HCT116 (cell line): Measurements from ENCODE around the gene IL31. TPM values are rescaled to one million over a fixed set of nuclear protein-coding genes. Genes with fewer than 3 reads are reported as not detected.

Experiments
- ATAC-seq: fragments of 200-7000 bp; cut with Tn5 transposase; 2 replicates; pipeline ENCODE4 v1.9.1; 2020; ENCODE audit warnings: mild to moderate bottlenecking, moderate library complexity
- BruUV-seq: library from RNA; stranded (reverse); fragments of 400-500 nt; replicated peaks from 2 replicates; lab custom pipeline; 2021; lab: Mats Ljungman, UMichigan
- CTCF ChIA-PET: fragments of 300-600 bp; sonication (Branson Sonifier 250); formaldehyde crosslinking; loops from one replicate; lab custom pipeline; 2021; ENCODE audit warnings: antibody characterized with exemption; lab: Charles Lee
- POLR2A ChIA-PET: fragments of 300-600, 350-600 bp; sonication (Branson Sonifier 250); formaldehyde crosslinking; loops from one replicate; lab custom pipeline; 2021; ENCODE audit warnings: antibody characterized with exemption; lab: Charles Lee
- RAD21 ChIA-PET, 2 experiments: fragments of 300-600 bp; sonication (Branson Sonifier 250); formaldehyde crosslinking; loops; one replicate each; lab custom pipeline; 2023; ENCODE audit warnings: low total read pairs in 2 of 2; ENCODE audit not compliant: uncharacterized antibody in 2 of 2, unreplicated experiment in 2 of 2, low non-redundant PET in 1 of 2; lab: Charles Lee
- DNase-seq: peaks from one replicate; pipeline ENCODE4 v3.0.0-alpha.2; 2010; ENCODE audit warnings: low read depth, low spot score
- H2AFZ ChIP-seq: fragments of 200-600 bp; shearing (Covaris generic), sonication (generic); 2 replicates; pipeline ENCODE4 v1.6.1; 2017; ENCODE audit warnings: low read depth, mixed run types, mixed read lengths, antibody characterized with exemption, low read length; ENCODE audit not compliant: poor library complexity, severe bottlenecking
- H3K27ac ChIP-seq: 2 replicates; pipeline ENCODE4 v1.5.1; 2012; ENCODE audit warnings: low read depth, low read length
- H3K27me3 ChIP-seq: fragments of 200-600 bp; sonication (generic); 2 replicates; pipeline ENCODE4 v1.6.1; 2016; ENCODE audit warnings: mixed run types, low read length, mixed read lengths; ENCODE audit not compliant: insufficient read depth
- H3K36me3 ChIP-seq, 2 experiments: fragments of 200-500 bp in 1 of 2; fragments of 200-600 bp in 1 of 2; sonication (Bioruptor generic) in 1 of 2; sonication (generic) in 1 of 2; 2 replicates each; pipeline versions ENCODE4 v1.5.1 to v1.6.1; 2014 to 2016; ENCODE audit warnings: low read length in 2 of 2, inconsistent platforms in 1 of 2, mixed read lengths in 1 of 2, mixed run types in 1 of 2; ENCODE audit not compliant: insufficient read depth in 2 of 2, control insufficient read depth in 1 of 2
- H3K4me1 ChIP-seq, 2 experiments: fragments of 200-600 bp in 1 of 2; sonication (generic) in 1 of 2; 2 replicates each; pipeline versions ENCODE4 v1.5.1 to v1.6.1; 2012 to 2017; ENCODE audit warnings: low read length in 2 of 2, inconsistent platforms in 1 of 2, mild to moderate bottlenecking in 1 of 2, mixed read lengths in 1 of 2, mixed run types in 1 of 2, moderate library complexity in 1 of 2; ENCODE audit not compliant: insufficient read depth in 2 of 2, control insufficient read depth in 1 of 2
- H3K4me2 ChIP-seq: fragments of 200-600 bp; sonication (generic); 2 replicates; pipeline ENCODE4 v1.6.1; 2017; ENCODE audit warnings: mixed run types, low read length, mixed read lengths
- H3K4me3 ChIP-seq, 2 experiments: fragments of 200-600 bp in 1 of 2; sonication (generic) in 1 of 2; replicated peaks in 1 of 2; 2 replicates each; pipeline ENCODE4 v1.5.1; 2011 to 2016; ENCODE audit warnings: low read length in 2 of 2, control low read depth in 1 of 2, low read depth in 1 of 2, mild to moderate bottlenecking in 1 of 2, mixed read lengths in 1 of 2, mixed run types in 1 of 2
- H3K79me2 ChIP-seq: fragments of 200-600 bp; sonication (generic); 2 replicates; pipeline ENCODE4 v1.6.1; 2017; ENCODE audit warnings: mild to moderate bottlenecking, mixed run types, low read length, moderate library complexity, mixed read lengths; ENCODE audit not compliant: insufficient read depth
- H3K9ac ChIP-seq: fragments of 200-600 bp; sonication (generic); 2 replicates; pipeline ENCODE4 v1.6.1; 2016; ENCODE audit warnings: low read length, mixed read lengths
- H3K9me2 ChIP-seq: fragments of 200-600 bp; sonication (generic), shearing (Covaris generic); 2 replicates; pipeline ENCODE4 v1.6.1; 2017; ENCODE audit warnings: mixed run types, mild to moderate bottlenecking, moderate library complexity; ENCODE audit not compliant: insufficient read depth
- H3K9me3 ChIP-seq, 2 experiments: fragments of 200-500 bp in 1 of 2; fragments of 200-600 bp in 1 of 2; sonication (Bioruptor generic) in 1 of 2; sonication (generic) in 1 of 2; 2 replicates each; pipeline ENCODE4 v1.6.1; 2014 to 2017; ENCODE audit warnings: low read length in 2 of 2, mixed read lengths in 2 of 2, inconsistent platforms in 1 of 2, low read depth in 1 of 2, mild to moderate bottlenecking in 1 of 2, mixed run types in 1 of 2, moderate library complexity in 1 of 2; ENCODE audit not compliant: control insufficient read depth in 1 of 2, insufficient read depth in 1 of 2
- H4K20me1 ChIP-seq: fragments of 200-600 bp; sonication (generic), shearing (Covaris generic); 2 replicates; pipeline ENCODE4 v1.6.1; 2017; ENCODE audit warnings: mixed run types, mild to moderate bottlenecking, moderate library complexity; ENCODE audit not compliant: insufficient read depth
- CBX3 ChIP-seq: IDR thresholded peaks from 2 replicates; pipeline ENCODE4 v1.6.1; 2012; ENCODE audit warnings: low read depth
- EGR1 ChIP-seq: IDR thresholded peaks from 2 replicates; pipeline ENCODE4 v1.6.1; 2012; ENCODE audit warnings: low read depth
- ELF1 ChIP-seq: IDR thresholded peaks from 2 replicates; pipeline ENCODE4 v1.6.1; 2012; ENCODE audit warnings: low read depth, borderline replicate concordance
- EZH2 ChIP-seq: fragments of 200-600 bp; sonication (generic); IDR thresholded peaks from 2 replicates; pipeline ENCODE4 v1.6.1; 2017; ENCODE audit warnings: antibody characterized with exemption, mixed run types
- EZH2phosphoT487 ChIP-seq: fragments of 200-600 bp; IDR thresholded peaks from 2 replicates; pipeline ENCODE4 v1.6.1; 2018; ENCODE audit warnings: antibody characterized with exemption, borderline replicate concordance
- FOSL1 ChIP-seq: IDR thresholded peaks from 2 replicates; pipeline ENCODE4 v1.6.1; 2012; ENCODE audit warnings: low read depth
- POLR2A ChIP-seq: IDR thresholded peaks from 2 replicates; pipeline ENCODE4 v1.7.0; 2011; ENCODE audit warnings: borderline replicate concordance; ENCODE audit not compliant: insufficient read depth, insufficient read length; ENCODE audit errors: extremely low read depth
- RAD21 ChIP-seq: IDR thresholded peaks from 2 replicates; pipeline ENCODE4 v1.6.1; 2012; ENCODE audit warnings: low read depth, mild to moderate bottlenecking
- SIN3A ChIP-seq: IDR thresholded peaks from 2 replicates; pipeline ENCODE4 v1.6.1; 2012; ENCODE audit warnings: low read depth
- SP1 ChIP-seq: IDR thresholded peaks from 2 replicates; pipeline ENCODE4 v1.6.1; 2012; ENCODE audit warnings: low read depth
- TCF7L2 ChIP-seq: IDR thresholded peaks from 2 replicates; pipeline ENCODE4 v1.7.0; 2011; ENCODE audit warnings: borderline replicate concordance, inconsistent platforms; ENCODE audit not compliant: insufficient read depth, insufficient read length; ENCODE audit errors: extremely low read depth
- YY1 ChIP-seq: IDR thresholded peaks from 2 replicates; pipeline ENCODE4 v1.6.1; 2011; ENCODE audit warnings: low read length, low read depth, moderate library complexity, mild to moderate bottlenecking; ENCODE audit not compliant: insufficient replicate concordance; ENCODE audit errors: extremely low read depth
- ZFX ChIP-seq: fragments of 450-650 bp; IDR thresholded peaks from 2 replicates; pipeline ENCODE4 v1.6.1; 2017
- intact Hi-C: fragments of 100-400 bp; cut with micrococcal nuclease; formaldehyde crosslinking; loops from 2 replicates; pipeline ENCODE4 v1.10.0; 2022
- total RNA-seq: library from RNA; stranded (reverse); gene quantifications from one replicate; pipeline ENCODE4 v1.2.1, GENCODE V29; 2021; ENCODE audit not compliant: unreplicated experiment
- TF ChIP-seq, protein P1 (sequence below): IDR thresholded peaks from 2 replicates; pipeline ENCODE4 v1.6.1; 2012
- TF ChIP-seq, protein P2 (sequence below): IDR thresholded peaks from 2 replicates; pipeline ENCODE4 v1.6.1; 2011; ENCODE audit warnings: mild to moderate bottlenecking, low read length, moderate library complexity; ENCODE audit not compliant: insufficient replicate concordance; ENCODE audit errors: extremely low read depth
- TF ChIP-seq, protein P3 (sequence below), 3 experiments: fragments of 200-600 bp in 1 of 3; sonication (generic) in 1 of 3; IDR thresholded peaks in 2 of 3; conservative IDR thresholded peaks in 1 of 3; 2 replicates each; pipeline ENCODE4 v1.5.1; 2012 to 2017; ENCODE audit warnings: low read depth in 2 of 3, low read length in 2 of 3, antibody characterized with exemption in 1 of 3, borderline replicate concordance in 1 of 3, control low read depth in 1 of 3, mild to moderate bottlenecking in 1 of 3, mixed read lengths in 1 of 3, mixed run types in 1 of 3, moderate library complexity in 1 of 3; ENCODE audit not compliant: insufficient read depth in 1 of 3
- TF ChIP-seq, protein P4 (sequence below): IDR thresholded peaks from 2 replicates; pipeline ENCODE4 v1.6.1; 2012

IL31 gene
- total RNA-seq, 1 experiment from 2014 or later, result not detected

DNA sequence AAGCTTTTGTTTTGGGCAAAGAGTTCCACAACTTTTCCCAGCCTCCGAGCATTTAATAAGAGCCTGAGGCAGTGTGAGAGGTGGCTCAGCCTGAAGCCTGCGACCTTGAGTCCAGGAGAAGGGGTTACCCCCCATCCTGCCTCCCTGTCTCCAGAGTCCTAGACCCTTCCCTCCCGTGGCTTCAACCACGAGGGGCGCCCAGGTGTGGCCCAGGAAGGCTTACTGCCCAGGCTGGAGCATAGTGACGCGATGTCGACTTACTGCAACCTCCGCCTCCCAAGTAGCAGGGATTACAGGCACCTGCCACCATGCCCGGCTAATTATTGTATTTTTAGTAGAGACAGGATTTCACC, 9.5 kb upstream of the IL31 start:
- no peak for ATAC-seq
- BruUV-seq, result no TSS peak

DNA sequence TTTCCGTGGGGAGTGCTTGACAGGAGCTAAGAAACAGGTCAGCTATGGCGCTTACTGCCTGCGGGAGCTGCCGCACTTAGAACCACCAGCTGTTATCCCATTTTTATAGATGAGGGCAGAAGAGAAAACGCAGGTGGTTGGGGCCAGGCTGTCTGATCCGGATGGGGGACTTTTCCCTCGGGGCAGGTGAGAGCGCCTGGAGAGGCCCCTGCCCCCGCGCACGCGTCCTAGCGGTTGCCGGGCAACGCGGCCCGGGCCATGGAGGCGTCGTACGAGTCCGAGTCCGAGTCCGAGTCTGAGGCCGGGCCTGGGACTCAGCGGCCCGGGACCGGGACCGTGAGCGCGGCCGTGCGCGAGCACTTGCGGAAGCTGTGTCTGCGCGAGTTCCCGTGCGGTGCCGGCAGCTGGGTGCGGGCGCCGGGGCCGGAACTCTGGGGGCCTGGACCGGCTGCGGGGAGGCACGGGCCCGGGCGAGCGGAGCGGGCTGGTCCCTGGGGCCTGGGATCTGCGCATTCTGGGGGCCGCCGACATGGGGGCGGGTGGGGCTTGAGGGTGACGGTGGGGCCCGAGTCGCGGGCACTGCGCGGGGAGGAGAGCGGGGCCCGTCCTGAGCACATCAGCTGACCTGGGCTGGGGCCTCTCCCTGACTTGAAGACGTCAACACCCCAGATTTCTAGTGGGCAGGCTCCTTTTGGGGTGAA, 9.0 kb upstream of the IL31 start, which contains the start of gene LRRC43:
Gene LRRC43 (plus strand): TSS at position 237 of the 701 bp plus-strand sequence. CDS start 22 bp downstream, at position 259.
- CTCF ChIA-PET, result interaction anchor here (0.5 kb wide), 1 partner anchor 112 kb away, joined by 3 read pairs; no protein-coding TSS in a partner anchor
- no TSS peak for BruUV-seq
- H3K9me3 ChIP-seq, result no peaks in the 10 kb centered on the region
- ATAC-seq (no peak), DNase-seq (no peak)
- RAD21 ChIA-PET, result no interaction called here
- intact Hi-C loops, result no loop called here
- no peaks in the 10 kb centered on the region for H4K20me1 ChIP-seq
- no peaks in the 10 kb centered on the region for H3K36me3 ChIP-seq
- no peak within 1 kb of the TSS for H3K27ac ChIP-seq
- H3K9me2 ChIP-seq, result no peaks in the 10 kb centered on the region
- H3K4me1 ChIP-seq, result no peaks in the 10 kb centered on the region
- no peak within 1 kb of the TSS for H2AFZ ChIP-seq
- no peak within 1 kb of the TSS for H3K4me2 ChIP-seq
- no peak within 1 kb of the TSS for H3K9ac ChIP-seq
- H3K27me3 ChIP-seq, result no peaks in the 10 kb centered on the region
- H3K4me3 ChIP-seq, result no peak within 1 kb of the TSS
- POLR2A ChIA-PET, result no interaction called here
- H3K79me2 ChIP-seq, result no peaks in the 10 kb centered on the region
- TF ChIP-seq POLR2A (no peak), SP1 (no peak), EZH2 (no peak), FOSL1 (no peak), ELF1 (no peak), CBX3 (no peak), RAD21 (no peak), SIN3A (no peak), ZFX (no peak), EZH2phosphoT487 (no peak), YY1 (no peak)
- TF ChIP-seq, protein P1, sequence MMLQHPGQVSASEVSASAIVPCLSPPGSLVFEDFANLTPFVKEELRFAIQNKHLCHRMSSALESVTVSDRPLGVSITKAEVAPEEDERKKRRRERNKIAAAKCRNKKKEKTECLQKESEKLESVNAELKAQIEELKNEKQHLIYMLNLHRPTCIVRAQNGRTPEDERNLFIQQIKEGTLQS, result no peak
- TF ChIP-seq, protein P2, sequence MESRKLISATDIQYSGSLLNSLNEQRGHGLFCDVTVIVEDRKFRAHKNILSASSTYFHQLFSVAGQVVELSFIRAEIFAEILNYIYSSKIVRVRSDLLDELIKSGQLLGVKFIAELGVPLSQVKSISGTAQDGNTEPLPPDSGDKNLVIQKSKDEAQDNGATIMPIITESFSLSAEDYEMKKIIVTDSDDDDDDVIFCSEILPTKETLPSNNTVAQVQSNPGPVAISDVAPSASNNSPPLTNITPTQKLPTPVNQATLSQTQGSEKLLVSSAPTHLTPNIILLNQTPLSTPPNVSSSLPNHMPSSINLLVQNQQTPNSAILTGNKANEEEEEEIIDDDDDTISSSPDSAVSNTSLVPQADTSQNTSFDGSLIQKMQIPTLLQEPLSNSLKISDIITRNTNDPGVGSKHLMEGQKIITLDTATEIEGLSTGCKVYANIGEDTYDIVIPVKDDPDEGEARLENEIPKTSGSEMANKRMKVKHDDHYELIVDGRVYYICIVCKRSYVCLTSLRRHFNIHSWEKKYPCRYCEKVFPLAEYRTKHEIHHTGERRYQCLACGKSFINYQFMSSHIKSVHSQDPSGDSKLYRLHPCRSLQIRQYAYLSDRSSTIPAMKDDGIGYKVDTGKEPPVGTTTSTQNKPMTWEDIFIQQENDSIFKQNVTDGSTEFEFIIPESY, result no peak
- TF ChIP-seq, protein P3, sequence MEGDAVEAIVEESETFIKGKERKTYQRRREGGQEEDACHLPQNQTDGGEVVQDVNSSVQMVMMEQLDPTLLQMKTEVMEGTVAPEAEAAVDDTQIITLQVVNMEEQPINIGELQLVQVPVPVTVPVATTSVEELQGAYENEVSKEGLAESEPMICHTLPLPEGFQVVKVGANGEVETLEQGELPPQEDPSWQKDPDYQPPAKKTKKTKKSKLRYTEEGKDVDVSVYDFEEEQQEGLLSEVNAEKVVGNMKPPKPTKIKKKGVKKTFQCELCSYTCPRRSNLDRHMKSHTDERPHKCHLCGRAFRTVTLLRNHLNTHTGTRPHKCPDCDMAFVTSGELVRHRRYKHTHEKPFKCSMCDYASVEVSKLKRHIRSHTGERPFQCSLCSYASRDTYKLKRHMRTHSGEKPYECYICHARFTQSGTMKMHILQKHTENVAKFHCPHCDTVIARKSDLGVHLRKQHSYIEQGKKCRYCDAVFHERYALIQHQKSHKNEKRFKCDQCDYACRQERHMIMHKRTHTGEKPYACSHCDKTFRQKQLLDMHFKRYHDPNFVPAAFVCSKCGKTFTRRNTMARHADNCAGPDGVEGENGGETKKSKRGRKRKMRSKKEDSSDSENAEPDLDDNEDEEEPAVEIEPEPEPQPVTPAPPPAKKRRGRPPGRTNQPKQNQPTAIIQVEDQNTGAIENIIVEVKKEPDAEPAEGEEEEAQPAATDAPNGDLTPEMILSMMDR (IDR thresholded peaks at IDR 0.05 in 2 of 3, conservative IDR thresholded peaks at IDR 0.05 in 1 of 3; ENCODE audit: borderline replicate concordance in 1 of 3, insufficient read depth in 1 of 3, low read depth in 2 of 3, low read length in 2 of 3), result no peak

More for the DNA sequence above, 9.5 kb upstream of the IL31 start:
- H3K9ac ChIP-seq, result no peak overlapping the region
- no peaks in the 10 kb centered on the region for H4K20me1 ChIP-seq
- no peak for DNase-seq
- CTCF ChIA-PET, result no interaction called here
- no peaks in the 10 kb centered on the region for H3K9me3 ChIP-seq
- H3K79me2 ChIP-seq, result no peaks in the 10 kb centered on the region
- H3K9me2 ChIP-seq, result no peaks in the 10 kb centered on the region
- no peaks in the 10 kb centered on the region for H3K27me3 ChIP-seq
- TF ChIP-seq, protein P4, sequence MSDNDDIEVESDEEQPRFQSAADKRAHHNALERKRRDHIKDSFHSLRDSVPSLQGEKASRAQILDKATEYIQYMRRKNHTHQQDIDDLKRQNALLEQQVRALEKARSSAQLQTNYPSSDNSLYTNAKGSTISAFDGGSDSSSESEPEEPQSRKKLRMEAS, result no peak
- TF ChIP-seq EGR1 (no peak), TCF7L2 (no peak), YY1 (no peak)
- no peaks in the 10 kb centered on the region for H3K36me3 ChIP-seq
- H3K27ac ChIP-seq, result no peak overlapping the region
- H3K4me1 ChIP-seq, result no peaks in the 10 kb centered on the region
- H3K4me2 ChIP-seq, result no peak overlapping the region
- H3K4me3 ChIP-seq, result no peak overlapping the region
- POLR2A ChIA-PET, result no interaction called here
- intact Hi-C loops, result no loop called here
- no peak overlapping the region for H2AFZ ChIP-seq
- RAD21 ChIA-PET, result no interaction called here
